HG03558 (cell line): Measurements from ENCODE around the gene CCR5AS.

Experiments
- ATAC-seq: cut with Tn5 transposase; IDR thresholded peaks from one replicate; pipeline ENCODE4 v1.9.1; 2021; ENCODE audit warnings: moderate number of reproducible peaks; ENCODE audit not compliant: unreplicated experiment; ENCODE audit errors: extremely low read depth

CCR5AS gene

GRCh38 chr3:46325645-46326300 is 81.1 kb downstream of the CCR5AS start:
- no peak for ATAC-seq

DNA sequence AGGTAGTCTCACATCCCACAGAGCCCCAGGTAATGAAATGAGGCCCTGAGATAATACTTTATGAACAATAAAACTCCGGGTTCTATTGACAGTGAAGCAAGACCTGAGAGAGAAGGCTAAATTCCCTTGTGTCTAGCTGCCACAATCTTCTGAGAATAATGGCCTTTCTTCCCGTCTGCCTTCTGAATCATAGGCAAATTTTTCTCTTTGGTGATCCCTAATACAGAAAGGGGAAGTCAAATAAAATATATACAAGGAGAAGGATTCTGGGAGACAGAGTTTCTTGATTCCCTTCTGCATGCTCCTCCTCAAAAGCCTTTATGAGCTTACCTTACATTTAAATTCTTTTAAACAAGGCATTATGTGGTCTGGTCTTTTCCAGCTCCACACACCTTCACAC is 82.8 kb downstream of the CCR5AS start:
- no peak for ATAC-seq

GRCh38 chr3:46321461-46322104 is 85.3 kb downstream of the CCR5AS start:
- no peak for ATAC-seq

GRCh38 chr3:46318207-46318927 is 88.5 kb downstream of the CCR5AS start:
- no peak for ATAC-seq

GRCh38 chr3:46316206-46316605 is 90.7 kb downstream of the CCR5AS start:
- ATAC-seq = no peak

- ATAC-seq = no peak
Measured at GRCh38 chr3:46314517-46314916, 92.3 kb downstream of the CCR5AS start.
